ENCODE results near the gene ZNF280C.

The ZNF280C gene

DNA sequence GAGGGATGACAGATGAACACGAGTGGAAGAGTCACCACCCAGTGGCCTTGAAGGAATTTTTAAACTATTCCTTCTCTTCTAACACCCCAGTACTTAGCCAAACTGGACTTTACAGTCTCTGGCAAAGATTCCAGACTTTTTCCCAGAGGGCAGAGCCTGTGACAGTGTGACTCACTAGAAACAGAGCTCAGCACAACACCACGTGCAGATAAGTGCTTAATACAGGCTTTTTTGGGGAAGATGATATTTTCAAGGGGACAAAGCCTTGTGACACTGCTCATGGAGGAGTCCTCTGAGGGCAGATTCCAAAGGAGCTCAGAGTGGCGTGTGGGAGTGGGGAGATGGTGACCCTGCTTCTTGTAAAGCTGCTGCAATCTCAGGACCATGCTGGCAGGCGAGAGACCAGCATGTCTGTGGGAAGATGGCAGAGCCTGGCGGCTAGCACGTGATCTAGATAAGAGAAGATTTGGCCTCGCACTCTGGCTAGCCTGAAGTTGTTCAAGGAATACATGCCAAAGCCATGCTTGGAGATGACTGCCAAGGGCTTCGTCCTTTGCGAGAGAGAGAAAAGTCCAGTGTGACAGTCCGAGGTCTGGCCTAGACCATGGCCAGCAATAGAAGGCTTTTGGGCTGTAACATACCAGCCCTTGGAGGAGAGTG, 94.5 kb downstream of the ZNF280C start:
- H3K36me3 Mint-ChIP-seq = peaks cover 8% of the 10 kb centered on the region
- no peaks in the 10 kb centered on the region for H3K27me3 Mint-ChIP-seq
- H3K4me1 Mint-ChIP-seq = peaks cover 51% of the 10 kb centered on the region
- no peak for ATAC-seq
- H3K9me3 Mint-ChIP-seq = no peaks in the 10 kb centered on the region
- H3K4me3 Mint-ChIP-seq = peak overlapping the region; percentile 87
- H3K27ac Mint-ChIP-seq = peak overlapping the region; percentile 85

DNA sequence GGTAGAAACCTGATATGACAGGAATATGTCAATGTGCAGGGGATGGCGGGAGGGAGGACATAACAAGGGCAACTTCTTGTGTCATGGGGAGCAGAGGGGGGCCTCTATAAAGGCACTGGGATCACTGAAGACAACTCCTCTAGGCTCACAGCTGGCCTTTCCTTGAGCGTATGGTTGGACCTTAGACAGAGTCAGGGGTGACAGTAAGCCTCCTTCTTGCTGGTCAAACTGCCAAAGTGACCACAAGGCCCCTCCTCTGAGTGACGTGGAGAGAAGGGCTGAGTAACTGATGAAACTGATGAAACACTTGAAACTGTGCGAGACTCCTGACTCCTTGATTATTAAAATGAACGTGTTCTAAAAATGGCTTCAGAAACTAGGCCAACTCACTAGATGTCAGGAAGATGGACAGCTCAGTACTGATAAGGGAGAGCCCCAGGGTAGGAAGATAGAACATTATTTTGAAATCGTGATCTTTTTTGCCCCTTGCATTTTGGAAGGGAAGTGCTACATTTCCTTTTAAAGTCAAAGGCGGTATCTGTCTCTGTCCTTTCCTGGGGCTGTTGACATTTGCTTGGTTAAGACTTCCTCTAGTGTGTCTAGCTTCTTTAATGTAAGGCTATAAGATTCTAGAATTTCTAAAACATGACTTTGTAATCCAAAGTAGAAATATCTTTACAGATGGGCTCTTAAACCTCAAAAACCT, 95.4 kb downstream of the ZNF280C start:
- ATAC-seq = no peak
- H3K4me3 Mint-ChIP-seq = peak overlapping the region; percentile 87
- H3K36me3 Mint-ChIP-seq = peaks cover 8% of the 10 kb centered on the region
- no peaks in the 10 kb centered on the region for H3K9me3 Mint-ChIP-seq
- peak overlapping the region; percentile 85 for H3K27ac Mint-ChIP-seq
- no peaks in the 10 kb centered on the region for H3K27me3 Mint-ChIP-seq
- peaks cover 50% of the 10 kb centered on the region for H3K4me1 Mint-ChIP-seq

DNA sequence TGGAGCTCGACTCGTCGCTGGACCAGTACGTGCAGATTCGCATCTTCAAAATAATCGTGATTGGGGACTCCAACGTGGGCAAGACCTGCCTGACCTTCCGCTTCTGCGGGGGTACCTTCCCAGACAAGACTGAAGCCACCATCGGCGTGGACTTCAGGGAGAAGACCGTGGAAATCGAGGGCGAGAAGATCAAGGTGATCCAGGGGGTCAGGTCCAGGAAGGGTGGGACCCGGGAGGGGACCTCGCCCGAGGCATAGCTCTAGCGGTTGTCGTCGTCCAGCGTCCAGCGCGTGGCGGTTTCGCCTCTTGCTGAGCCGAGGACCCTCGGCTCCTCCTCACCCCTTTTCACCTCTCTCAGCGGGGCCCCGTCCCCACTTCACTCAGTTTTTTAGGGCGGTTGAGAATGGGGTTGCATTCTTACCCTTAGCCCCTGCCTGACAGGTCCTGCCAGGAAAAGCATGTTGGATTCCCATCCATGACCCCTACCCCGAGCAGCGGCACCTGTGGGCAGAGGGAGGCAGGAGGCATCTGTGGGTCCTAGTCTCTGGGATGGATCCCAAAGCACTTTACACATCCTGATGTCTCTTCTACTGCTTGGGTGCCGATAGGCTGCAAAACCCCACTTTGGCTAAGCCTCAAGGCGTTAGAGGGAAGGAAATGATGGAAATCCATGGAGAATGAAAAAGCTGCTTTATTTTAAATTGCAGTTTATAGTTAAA, 96.4 kb downstream of the ZNF280C start:
- peak overlapping the region; percentile 87 for H3K4me3 Mint-ChIP-seq
- H3K27me3 Mint-ChIP-seq = no peaks in the 10 kb centered on the region
- H3K9me3 Mint-ChIP-seq = no peaks in the 10 kb centered on the region
- peak overlapping the region; percentile 85 for H3K27ac Mint-ChIP-seq
- no peak for ATAC-seq
- H3K36me3 Mint-ChIP-seq = no peaks in the 10 kb centered on the region
- H3K4me1 Mint-ChIP-seq = peaks cover 40% of the 10 kb centered on the region

DNA sequence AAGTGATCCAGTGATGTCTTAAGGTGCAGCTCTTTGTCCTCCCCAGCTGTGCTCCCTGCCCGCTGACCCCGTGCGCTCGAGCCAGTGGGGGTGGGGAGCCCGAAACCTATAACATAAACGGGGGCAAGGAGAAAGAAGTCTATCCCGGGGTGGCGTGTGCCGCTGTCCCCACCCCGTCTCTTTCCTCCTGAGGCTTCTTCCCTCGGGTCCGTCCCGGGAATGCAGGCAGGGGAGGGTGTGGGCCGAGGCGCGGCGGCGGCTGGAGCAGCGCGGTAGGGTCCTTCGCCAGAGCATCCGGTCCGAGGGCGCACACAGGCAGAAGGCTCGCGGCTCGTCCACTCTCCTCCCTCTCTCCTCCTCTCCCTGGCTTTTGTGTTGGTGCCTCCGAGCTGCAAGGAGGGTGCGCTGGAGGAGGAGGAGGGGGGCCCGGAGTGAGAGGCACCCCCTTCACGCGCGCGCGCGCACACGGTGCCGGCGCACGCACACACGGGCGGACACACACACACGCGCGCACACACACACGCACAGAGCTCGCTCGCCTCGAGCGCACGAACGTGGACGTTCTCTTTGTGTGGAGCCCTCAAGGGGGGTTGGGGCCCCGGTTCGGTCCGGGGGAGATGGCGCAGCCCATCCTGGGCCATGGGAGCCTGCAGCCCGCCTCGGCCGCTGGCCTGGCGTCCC, 97.1 kb downstream of the ZNF280C start, which contains the start of gene RAB33A:
Gene RAB33A (plus strand): TSS at position 517 of the 681 bp plus-strand sequence. CDS start 101 bp downstream, at position 618.
- Mint-ChIP-seq H3K36me3 (no peaks in the 10 kb centered on the region), H3K4me1 (peaks cover 39% of the 10 kb centered on the region), H3K4me3 (peak within 1 kb of the TSS; percentile 87), H3K27ac (peak within 1 kb of the TSS; percentile 85), H3K27me3 (no peaks in the 10 kb centered on the region), H3K9me3 (no peaks in the 10 kb centered on the region)
- ATAC-seq = peak; percentile 71

- peak; percentile 89 for ATAC-seq
- H3K36me3 Mint-ChIP-seq = no peaks in the 10 kb centered on the region
- H3K4me1 Mint-ChIP-seq = peaks cover 34% of the 10 kb centered on the region
- H3K4me3 Mint-ChIP-seq = peak overlapping the region; percentile 87
- no peaks in the 10 kb centered on the region for H3K27me3 Mint-ChIP-seq
- H3K27ac Mint-ChIP-seq = peak overlapping the region; percentile 85
- H3K9me3 Mint-ChIP-seq = no peaks in the 10 kb centered on the region
These were observed 97.8 kb downstream of the ZNF280C start for GRCh38 chrX:130170752-130171445.

GRCh38 chrX:130167040-130167439, 101.7 kb downstream of the ZNF280C start:
- no peaks in the 10 kb centered on the region for H3K36me3 Mint-ChIP-seq
- H3K4me1 Mint-ChIP-seq = peaks cover 15% of the 10 kb centered on the region
- H3K27me3 Mint-ChIP-seq = no peaks in the 10 kb centered on the region
- peak overlapping the region; percentile 91 for H3K27ac Mint-ChIP-seq
- H3K9me3 Mint-ChIP-seq = no peaks in the 10 kb centered on the region
- H3K4me3 Mint-ChIP-seq = peak overlapping the region; percentile 78
- no peak for ATAC-seq

GRCh38 chrX:130166503-130166777, 102.3 kb downstream of the ZNF280C start:
- Mint-ChIP-seq H3K36me3 (no peaks in the 10 kb centered on the region), H3K4me1 (peaks cover 15% of the 10 kb centered on the region), H3K27me3 (no peaks in the 10 kb centered on the region), H3K9me3 (no peaks in the 10 kb centered on the region), H3K27ac (peak overlapping the region; percentile 91), H3K4me3 (peak overlapping the region; percentile 78)
- no peak for ATAC-seq

GRCh38 chrX:130165703-130166502, 102.8 kb downstream of the ZNF280C start, which contains the start of gene AIFM1:
Gene AIFM1, minus strand, starts transcription at chrX:130165841. Its CDS starts 185 bp downstream, at chrX:130165656.
- Mint-ChIP-seq H3K27me3 (no peaks in the 10 kb centered on the region), H3K4me1 (peaks cover 12% of the 10 kb centered on the region), H3K9me3 (no peaks in the 10 kb centered on the region), H3K27ac (peak within 1 kb of the TSS; percentile 91), H3K36me3 (no peaks in the 10 kb centered on the region), H3K4me3 (peak within 1 kb of the TSS; percentile 78)
- peak; percentile 96 for ATAC-seq

DNA sequence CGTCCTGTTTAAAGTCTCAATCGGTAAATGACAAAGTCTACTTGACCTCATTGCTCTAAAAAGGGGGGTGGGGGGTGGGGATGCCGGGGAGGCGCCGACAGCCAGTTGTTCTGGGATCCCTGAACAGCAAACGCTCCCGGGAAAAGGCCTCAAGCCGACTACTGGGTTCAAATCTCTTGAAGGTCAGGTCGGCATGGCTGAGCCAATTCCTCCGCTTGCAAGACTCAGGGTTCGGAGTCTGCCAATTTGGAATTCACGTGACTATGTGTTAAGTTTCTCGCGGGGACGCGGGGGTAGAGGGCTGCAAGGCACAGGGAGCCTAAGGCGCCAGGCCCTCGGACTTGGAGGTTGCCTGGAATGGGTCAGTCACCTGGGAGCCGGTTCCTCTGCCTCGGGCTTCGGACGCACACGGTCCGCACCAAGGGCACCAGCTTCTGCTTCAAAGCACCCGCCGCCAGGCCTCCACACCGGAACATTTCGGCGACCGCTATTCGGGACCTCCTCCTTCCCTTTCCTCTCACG, 103.5 kb downstream of the ZNF280C start:
- peak overlapping the region; percentile 78 for H3K4me3 Mint-ChIP-seq
- no peak for ATAC-seq
- no peaks in the 10 kb centered on the region for H3K9me3 Mint-ChIP-seq
- H3K27ac Mint-ChIP-seq = peak overlapping the region; percentile 91
- no peaks in the 10 kb centered on the region for H3K36me3 Mint-ChIP-seq
- H3K27me3 Mint-ChIP-seq = no peaks in the 10 kb centered on the region
- peaks cover 8% of the 10 kb centered on the region for H3K4me1 Mint-ChIP-seq

GRCh38 chrX:130163398-130163797, 105.3 kb downstream of the ZNF280C start:
- H3K9me3 Mint-ChIP-seq = no peaks in the 10 kb centered on the region
- no peaks in the 10 kb centered on the region for H3K27me3 Mint-ChIP-seq
- no peak overlapping the region for H3K27ac Mint-ChIP-seq
- H3K4me3 Mint-ChIP-seq = no peak overlapping the region
- H3K4me1 Mint-ChIP-seq = peaks cover 8% of the 10 kb centered on the region
- no peaks in the 10 kb centered on the region for H3K36me3 Mint-ChIP-seq
- no peak for ATAC-seq

DNA sequence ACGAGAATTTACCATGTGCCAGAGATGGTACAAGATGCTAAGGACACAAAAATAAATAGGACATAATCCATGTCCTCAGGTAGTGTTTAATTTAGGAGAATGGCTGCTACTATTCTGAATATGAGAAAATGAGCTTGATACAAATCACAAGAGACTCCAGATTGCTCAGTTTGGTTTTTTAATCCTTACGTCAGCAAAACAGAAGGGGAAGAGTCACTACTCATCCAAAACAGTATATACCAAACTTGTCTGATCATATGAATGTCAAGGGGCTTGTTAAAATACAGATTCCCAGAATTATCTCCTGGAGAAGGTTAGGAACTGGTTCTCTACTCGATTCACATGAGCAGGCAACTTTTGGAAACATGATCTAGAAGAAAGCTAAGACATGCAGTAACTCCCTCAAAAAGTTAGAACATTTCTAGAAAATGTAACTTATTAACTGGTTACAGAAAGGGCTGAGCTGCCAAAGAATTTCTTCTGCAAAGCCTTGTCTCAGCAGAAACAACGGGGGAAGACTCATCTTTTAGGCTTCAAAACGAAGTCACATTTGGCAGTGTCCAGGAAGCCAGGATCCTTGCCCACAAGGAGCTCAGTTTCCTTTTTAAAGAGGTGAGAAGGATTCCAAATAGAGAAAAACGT, 106.5 kb downstream of the ZNF280C start:
- H3K27me3 Mint-ChIP-seq = no peaks in the 10 kb centered on the region
- H3K36me3 Mint-ChIP-seq = no peaks in the 10 kb centered on the region
- ATAC-seq = no peak
- H3K9me3 Mint-ChIP-seq = no peaks in the 10 kb centered on the region
- no peak overlapping the region for H3K27ac Mint-ChIP-seq
- no peak overlapping the region for H3K4me3 Mint-ChIP-seq
- peaks cover 8% of the 10 kb centered on the region for H3K4me1 Mint-ChIP-seq

DNA sequence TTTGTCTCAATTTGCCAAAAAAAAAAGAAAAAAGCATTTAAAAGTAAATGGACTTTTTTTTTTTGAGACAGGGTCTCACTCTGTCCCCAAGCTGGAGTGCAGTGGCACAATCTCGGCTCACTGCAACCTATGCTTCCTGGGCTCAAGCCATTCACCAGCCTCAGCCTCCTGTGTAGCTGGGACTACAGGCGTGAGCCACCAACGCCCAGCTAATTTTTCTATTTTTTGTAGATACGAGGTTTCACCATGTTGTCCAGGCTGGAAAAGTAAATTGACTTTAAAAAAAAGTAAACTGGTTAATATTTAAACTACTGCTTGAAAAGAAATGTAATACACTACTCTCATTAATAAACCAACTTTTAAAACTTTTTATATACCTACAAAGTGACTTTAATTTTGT, 108.9 kb downstream of the ZNF280C start:
- H3K36me3 Mint-ChIP-seq = no peaks in the 10 kb centered on the region
- no peak overlapping the region for H3K27ac Mint-ChIP-seq
- H3K27me3 Mint-ChIP-seq = no peaks in the 10 kb centered on the region
- no peak overlapping the region for H3K4me3 Mint-ChIP-seq
- no peak for ATAC-seq
- H3K9me3 Mint-ChIP-seq = no peaks in the 10 kb centered on the region
- H3K4me1 Mint-ChIP-seq = no peaks in the 10 kb centered on the region

- Mint-ChIP-seq H3K9me3 (no peaks in the 10 kb centered on the region), H3K4me3 (no peak overlapping the region), H3K27ac (no peak overlapping the region), H3K36me3 (no peaks in the 10 kb centered on the region), H3K4me1 (no peaks in the 10 kb centered on the region), H3K27me3 (no peaks in the 10 kb centered on the region)
- no peak for ATAC-seq
These were observed 110.4 kb downstream of the ZNF280C start for GRCh38 chrX:130158311-130158710.

All from stimulated activated memory B cell treated with anti-CD40 and anti-IgM and Interleukin-4, amounts not matched to agents 10 μg/mL and 1 μg/mL and 100 μg/mL, for 72 hours (primary cell).